Measurements from ENCODE around the gene CIB4. TPM values are rescaled to one million over a fixed set of nuclear protein-coding genes. Genes with fewer than 3 reads are reported as not detected.

Gene CIB4
- total and polyA plus RNA-seq, 4 donors, result 1.3 TPM; not detected in 3

DNA sequence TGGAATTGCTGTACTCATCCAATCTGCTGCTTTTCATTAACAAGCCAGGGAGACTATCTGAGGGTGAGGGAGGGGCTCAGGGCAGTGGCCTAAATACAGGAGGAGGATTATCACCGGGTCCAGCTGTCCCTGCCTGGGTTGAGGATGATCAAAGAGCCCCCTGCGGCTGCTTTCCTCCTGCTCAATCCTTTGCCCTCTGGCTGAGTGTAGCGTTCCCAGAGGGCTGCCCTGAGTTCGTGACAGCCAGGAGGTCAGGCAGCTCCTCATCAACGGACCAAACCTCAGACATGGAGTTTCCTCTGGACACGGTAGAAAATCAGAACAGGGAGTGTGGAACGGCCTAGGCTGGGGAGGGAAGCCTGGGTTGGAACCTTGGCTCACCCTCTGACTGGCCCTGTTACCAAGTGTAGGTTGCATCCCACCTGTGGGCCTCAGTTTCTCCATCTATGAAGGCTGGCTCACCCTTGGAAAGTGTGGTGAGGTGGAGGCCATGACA, 23.5 kb downstream of the CIB4 start:
- TF ChIP-seq, protein P1, sequence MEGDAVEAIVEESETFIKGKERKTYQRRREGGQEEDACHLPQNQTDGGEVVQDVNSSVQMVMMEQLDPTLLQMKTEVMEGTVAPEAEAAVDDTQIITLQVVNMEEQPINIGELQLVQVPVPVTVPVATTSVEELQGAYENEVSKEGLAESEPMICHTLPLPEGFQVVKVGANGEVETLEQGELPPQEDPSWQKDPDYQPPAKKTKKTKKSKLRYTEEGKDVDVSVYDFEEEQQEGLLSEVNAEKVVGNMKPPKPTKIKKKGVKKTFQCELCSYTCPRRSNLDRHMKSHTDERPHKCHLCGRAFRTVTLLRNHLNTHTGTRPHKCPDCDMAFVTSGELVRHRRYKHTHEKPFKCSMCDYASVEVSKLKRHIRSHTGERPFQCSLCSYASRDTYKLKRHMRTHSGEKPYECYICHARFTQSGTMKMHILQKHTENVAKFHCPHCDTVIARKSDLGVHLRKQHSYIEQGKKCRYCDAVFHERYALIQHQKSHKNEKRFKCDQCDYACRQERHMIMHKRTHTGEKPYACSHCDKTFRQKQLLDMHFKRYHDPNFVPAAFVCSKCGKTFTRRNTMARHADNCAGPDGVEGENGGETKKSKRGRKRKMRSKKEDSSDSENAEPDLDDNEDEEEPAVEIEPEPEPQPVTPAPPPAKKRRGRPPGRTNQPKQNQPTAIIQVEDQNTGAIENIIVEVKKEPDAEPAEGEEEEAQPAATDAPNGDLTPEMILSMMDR (IDR thresholded peaks at IDR 0.05; ENCODE audit: control extremely low read depth, extremely low read depth), result no peak
- DNase-seq (no peak), ATAC-seq (ENCODE audit: insufficient read depth, low FRiP score) (no peak)
- no peak overlapping the region for H3K27ac ChIP-seq (ENCODE audit: low read depth in 1 of 2, low read length in 1 of 2)
- H3K36me3 ChIP-seq (ENCODE audit: control insufficient read depth in 4 of 4, insufficient read depth in 4 of 4, low read length in 4 of 4), result no peaks in the 10 kb centered on the region
- peaks cover 0 to 8% (median 0%) of the 10 kb centered on the region in 3 donors for H3K27me3 ChIP-seq (ENCODE audit: control insufficient read depth in 3 of 3, insufficient read depth in 3 of 3, low read length in 2 of 3)
- H3K4me1 ChIP-seq (ENCODE audit: control insufficient read depth in 5 of 5, insufficient read depth in 5 of 5, low read length in 5 of 5), result peaks cover 0 to 53% (median 50%) of the 10 kb centered on the region in 5 donors
- H3K9me3 ChIP-seq (ENCODE audit: control insufficient read depth in 4 of 4, insufficient read depth in 3 of 4, low read length in 3 of 4), result peaks cover 0 to 2% (median 0%) of the 10 kb centered on the region in 4 donors
- H3K9ac ChIP-seq (ENCODE audit: insufficient read depth in 1 of 2, low read length in 2 of 2), result peak overlapping the region in 1 of 2 donors; percentile 49
- no peak overlapping the region for H3K4me3 ChIP-seq
- WGBS, 2 donors, result 73 to 90% methylated on average over 7 of the region's 7 CpGs

DNA sequence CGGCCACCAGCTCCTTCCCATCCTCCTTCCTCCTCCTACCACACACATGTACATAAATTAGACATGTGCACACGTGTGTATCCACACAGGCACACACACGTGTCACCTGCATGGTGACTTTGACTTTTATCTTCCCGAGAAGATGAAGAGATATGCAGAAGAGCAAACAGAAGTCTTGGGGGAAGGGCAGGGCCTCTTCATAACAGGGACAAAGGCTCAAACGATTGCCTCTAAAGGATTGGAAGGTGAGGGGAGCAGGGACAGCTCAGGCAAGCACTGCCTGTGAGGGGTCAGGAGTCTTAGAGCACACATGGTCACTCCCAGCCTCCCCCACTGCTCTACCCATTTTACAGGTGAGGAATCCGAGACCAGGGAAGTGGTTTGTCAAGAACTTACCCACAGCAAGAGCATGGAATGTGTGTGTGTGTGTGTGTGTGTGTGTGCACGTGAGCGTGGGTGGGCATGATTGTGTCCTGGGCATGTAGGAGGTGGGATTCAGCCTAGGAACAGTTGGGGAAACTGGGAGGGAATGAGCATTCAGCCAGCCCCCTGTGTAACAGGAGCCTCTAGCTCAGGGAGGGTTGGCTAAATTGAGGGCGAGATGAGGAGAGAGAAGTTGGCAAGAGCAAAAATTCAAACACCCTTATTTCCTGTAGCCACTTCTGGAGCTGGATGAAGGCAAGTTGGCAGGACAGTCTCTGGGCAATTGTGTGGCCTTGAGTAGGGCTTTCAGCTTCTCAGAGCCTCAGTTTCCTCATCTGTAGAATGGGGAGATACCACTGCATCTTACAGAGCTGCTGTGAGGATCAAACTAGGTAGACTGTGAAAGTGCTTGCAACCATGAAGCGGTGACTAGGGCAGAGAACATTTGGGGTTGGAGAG, 24.2 kb downstream of the CIB4 start:
- peaks cover 0 to 60% (median 57%) of the 10 kb centered on the region in 5 donors for H3K4me1 ChIP-seq (ENCODE audit: control insufficient read depth in 5 of 5, insufficient read depth in 5 of 5, low read length in 5 of 5)
- no peak overlapping the region for H3K4me3 ChIP-seq
- H3K9me3 ChIP-seq (ENCODE audit: control insufficient read depth in 4 of 4, insufficient read depth in 3 of 4, low read length in 3 of 4), result peaks cover 0 to 2% (median 0%) of the 10 kb centered on the region in 4 donors
- peak overlapping the region in 1 of 2 donors; percentile 49 for H3K9ac ChIP-seq (ENCODE audit: insufficient read depth in 1 of 2, low read length in 2 of 2)
- ATAC-seq (ENCODE audit: insufficient read depth, low FRiP score), result no peak
- peak in 1 of 3 donors; percentile 43 for DNase-seq
- WGBS, 2 donors, result 76 to 79% methylated on average over 10 of the region's 10 CpGs
- TF ChIP-seq, protein P1 (IDR thresholded peaks at IDR 0.05; ENCODE audit: control extremely low read depth, extremely low read depth), result no peak
- H3K27ac ChIP-seq (ENCODE audit: low read depth in 1 of 2, low read length in 1 of 2), result no peak overlapping the region
- H3K36me3 ChIP-seq (ENCODE audit: control insufficient read depth in 4 of 4, insufficient read depth in 4 of 4, low read length in 4 of 4), result no peaks in the 10 kb centered on the region
- peaks cover 0 to 8% (median 0%) of the 10 kb centered on the region in 3 donors for H3K27me3 ChIP-seq (ENCODE audit: control insufficient read depth in 3 of 3, insufficient read depth in 3 of 3, low read length in 2 of 3)

DNA sequence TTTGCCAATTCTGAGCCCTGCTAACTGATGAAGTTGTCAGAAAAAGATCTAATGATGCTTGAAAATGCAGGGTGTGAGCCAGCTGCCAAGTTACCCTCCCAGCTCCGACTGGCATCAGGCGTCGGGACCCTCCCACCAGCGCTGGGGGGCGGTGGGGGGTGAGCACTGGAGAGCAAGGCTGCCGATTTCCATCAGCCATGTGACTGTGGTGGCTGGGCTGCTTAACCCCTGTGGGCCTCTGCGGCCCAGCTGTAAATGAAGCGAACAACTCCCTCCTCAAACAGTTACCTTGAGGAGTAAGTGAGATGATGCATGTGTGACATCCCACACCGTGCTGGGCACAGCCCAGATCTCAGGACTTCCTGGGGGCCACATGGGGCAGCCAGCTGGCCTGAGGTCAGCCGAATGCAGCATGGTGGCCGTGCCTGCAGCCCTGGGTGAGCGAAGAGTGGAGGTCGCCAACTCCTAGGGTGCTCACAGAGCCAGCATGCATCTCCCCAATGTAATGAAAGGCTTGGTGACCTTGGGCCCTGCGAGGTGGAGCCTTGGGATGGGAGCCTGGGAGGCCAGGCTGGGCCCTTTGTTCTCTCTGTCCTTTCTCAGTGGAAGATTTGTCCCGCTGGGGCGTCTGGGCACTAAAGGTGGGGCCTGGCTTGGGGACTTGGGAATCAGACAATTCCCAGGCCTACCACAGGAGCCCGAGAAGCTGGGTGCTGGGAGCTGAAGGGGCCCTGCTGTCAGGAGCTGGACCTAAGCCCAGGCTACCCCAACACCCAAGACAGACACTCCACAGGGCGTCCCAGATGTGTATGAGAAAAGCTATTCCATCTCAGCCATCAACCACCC, 25.1 kb downstream of the CIB4 start:
- Histone ChIP-seq H3K27me3 (ENCODE audit: control insufficient read depth in 3 of 3, insufficient read depth in 3 of 3, low read length in 2 of 3) (peaks cover 0 to 8% (median 0%) of the 10 kb centered on the region in 3 donors), H3K4me3 (no peak overlapping the region), H3K9me3 (ENCODE audit: control insufficient read depth in 4 of 4, insufficient read depth in 3 of 4, low read length in 3 of 4) (no peaks in the 10 kb centered on the region), H3K4me1 (ENCODE audit: control insufficient read depth in 5 of 5, insufficient read depth in 5 of 5, low read length in 5 of 5) (peaks cover 0 to 69% (median 61%) of the 10 kb centered on the region in 5 donors), H3K9ac (ENCODE audit: insufficient read depth in 1 of 2, low read length in 2 of 2) (peak overlapping the region in 1 of 2 donors; percentile 49), H3K36me3 (ENCODE audit: control insufficient read depth in 4 of 4, insufficient read depth in 4 of 4, low read length in 4 of 4) (no peaks in the 10 kb centered on the region), H3K27ac (ENCODE audit: low read depth in 1 of 2, low read length in 1 of 2) (peak overlapping the region in 1 of 2 donors; percentile 5)
- TF ChIP-seq, protein P1 (IDR thresholded peaks at IDR 0.05; ENCODE audit: control extremely low read depth, extremely low read depth), result no peak
- ATAC-seq (ENCODE audit: insufficient read depth, low FRiP score) (no peak), DNase-seq (peak; percentile 87 to 95 (median 94))
- WGBS, 2 donors, result 68 to 80% methylated on average over 18 of the region's 18 CpGs
